Endothelial cell of umbilical vein (primary cell): ENCODE data around the gene NFATC2.

ENCODE experiments used
- EZH2 ChIP-seq: IDR thresholded peaks from 2 replicates; pipeline ENCODE4 v1.6.1; 2012; ENCODE audit warnings: borderline replicate concordance, low read depth, mild to moderate bottlenecking, moderate library complexity, low read length, inconsistent platforms; ENCODE audit not compliant: severe bottlenecking
- FOS ChIP-seq: IDR thresholded peaks from 2 replicates; pipeline ENCODE4 v1.6.1; 2011; ENCODE audit warnings: mild to moderate bottlenecking, low read length, moderate library complexity, borderline replicate concordance; ENCODE audit not compliant: insufficient read depth
- GATA2 ChIP-seq: IDR thresholded peaks from 2 replicates; pipeline ENCODE4 v1.7.0; 2011; ENCODE audit warnings: low read depth, mild to moderate bottlenecking, moderate library complexity, mixed read lengths, low read length; ENCODE audit not compliant: insufficient read length, insufficient read depth
- JUN ChIP-seq: IDR thresholded peaks from 2 replicates; pipeline ENCODE4 v1.6.1; 2011; ENCODE audit warnings: borderline replicate concordance, low read depth; ENCODE audit not compliant: insufficient read length, insufficient read depth
- MYC ChIP-seq: IDR thresholded peaks from one replicate; pipeline ENCODE4 v1.6.1; 2011; ENCODE audit warnings: mild to moderate bottlenecking, low read depth, low read length
- POLR2A ChIP-seq: IDR thresholded peaks from 2 replicates; pipeline ENCODE4 v1.6.1; 2012; ENCODE audit warnings: low read depth, mild to moderate bottlenecking, control low read depth, low read length
- POLR2AphosphoS5 ChIP-seq: IDR thresholded peaks from 2 replicates; pipeline ENCODE4 v1.6.1; 2012; ENCODE audit warnings: low read depth, mild to moderate bottlenecking, control low read depth, low read length, moderate library complexity; ENCODE audit not compliant: insufficient read depth
- TF ChIP-seq, protein P1 (sequence below), 2 donors: IDR thresholded peaks; 1 replicate in 1 of 2; 2 replicates in 1 of 2; pipeline ENCODE4 v1.5.1; 2011; ENCODE audit warnings: low read length in 2 of 2, mild to moderate bottlenecking in 2 of 2, moderate library complexity in 2 of 2, control low read depth in 1 of 2, inconsistent platforms in 1 of 2, low read depth in 1 of 2; ENCODE audit not compliant: insufficient read depth in 1 of 2; ENCODE audit errors: extremely low read depth in 1 of 2
- TF ChIP-seq, protein P2 (sequence below): IDR thresholded peaks from 2 replicates; pipeline ENCODE4 v1.6.1; 2011; ENCODE audit not compliant: insufficient read depth, insufficient read length

DNA sequence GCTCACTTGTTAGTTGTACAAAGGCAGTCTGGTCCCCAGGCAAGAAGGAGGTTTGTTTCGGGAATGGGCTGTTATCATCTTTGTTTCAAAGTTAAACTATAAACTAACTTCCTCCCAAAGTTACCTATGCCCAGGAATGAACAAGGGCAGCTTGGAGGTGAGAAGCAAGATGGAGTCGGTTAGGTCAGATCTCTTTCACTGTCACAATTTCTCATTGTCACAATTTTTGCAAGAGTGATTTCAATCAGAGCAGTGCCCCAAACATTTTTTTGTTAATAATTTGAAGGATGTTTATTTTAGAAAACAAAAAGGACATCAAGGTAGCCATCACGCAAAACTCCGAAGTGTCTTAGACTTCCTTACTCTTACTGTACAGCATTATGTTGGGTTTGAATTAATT lies 170.8 kb downstream of the NFATC2 start:
- TF ChIP-seq MYC (no peak), EZH2 (no peak), POLR2A (no peak), POLR2AphosphoS5 (no peak), FOS (no peak), JUN (no peak), GATA2 (no peak)
- TF ChIP-seq, protein P1, sequence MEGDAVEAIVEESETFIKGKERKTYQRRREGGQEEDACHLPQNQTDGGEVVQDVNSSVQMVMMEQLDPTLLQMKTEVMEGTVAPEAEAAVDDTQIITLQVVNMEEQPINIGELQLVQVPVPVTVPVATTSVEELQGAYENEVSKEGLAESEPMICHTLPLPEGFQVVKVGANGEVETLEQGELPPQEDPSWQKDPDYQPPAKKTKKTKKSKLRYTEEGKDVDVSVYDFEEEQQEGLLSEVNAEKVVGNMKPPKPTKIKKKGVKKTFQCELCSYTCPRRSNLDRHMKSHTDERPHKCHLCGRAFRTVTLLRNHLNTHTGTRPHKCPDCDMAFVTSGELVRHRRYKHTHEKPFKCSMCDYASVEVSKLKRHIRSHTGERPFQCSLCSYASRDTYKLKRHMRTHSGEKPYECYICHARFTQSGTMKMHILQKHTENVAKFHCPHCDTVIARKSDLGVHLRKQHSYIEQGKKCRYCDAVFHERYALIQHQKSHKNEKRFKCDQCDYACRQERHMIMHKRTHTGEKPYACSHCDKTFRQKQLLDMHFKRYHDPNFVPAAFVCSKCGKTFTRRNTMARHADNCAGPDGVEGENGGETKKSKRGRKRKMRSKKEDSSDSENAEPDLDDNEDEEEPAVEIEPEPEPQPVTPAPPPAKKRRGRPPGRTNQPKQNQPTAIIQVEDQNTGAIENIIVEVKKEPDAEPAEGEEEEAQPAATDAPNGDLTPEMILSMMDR (IDR thresholded peaks at IDR 0.05; ENCODE audit: extremely low read depth in 1 of 2, insufficient read depth in 1 of 2, low read depth in 1 of 2, low read length in 2 of 2) = no peak
- TF ChIP-seq, protein P2, sequence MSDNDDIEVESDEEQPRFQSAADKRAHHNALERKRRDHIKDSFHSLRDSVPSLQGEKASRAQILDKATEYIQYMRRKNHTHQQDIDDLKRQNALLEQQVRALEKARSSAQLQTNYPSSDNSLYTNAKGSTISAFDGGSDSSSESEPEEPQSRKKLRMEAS = no peak
